Anterior cingulate cortex (tissue), 58 donors: ENCODE data around the gene RPS28.
A peak's percentile ranks its signal among the peaks of the same experiment; 100 is the strongest.

ENCODE experiments used
- DNase-seq, 58 donors: peaks; one replicate each; lab custom pipeline; 2025; lab: John Stamatoyannopoulos, UW

Gene RPS28

GRCh38 chr19:8367327-8368001 is 46.2 kb downstream of the RPS28 start:
- peak in 57 of 58 donors; percentile 8 to 91 (median 71) for DNase-seq

DNA sequence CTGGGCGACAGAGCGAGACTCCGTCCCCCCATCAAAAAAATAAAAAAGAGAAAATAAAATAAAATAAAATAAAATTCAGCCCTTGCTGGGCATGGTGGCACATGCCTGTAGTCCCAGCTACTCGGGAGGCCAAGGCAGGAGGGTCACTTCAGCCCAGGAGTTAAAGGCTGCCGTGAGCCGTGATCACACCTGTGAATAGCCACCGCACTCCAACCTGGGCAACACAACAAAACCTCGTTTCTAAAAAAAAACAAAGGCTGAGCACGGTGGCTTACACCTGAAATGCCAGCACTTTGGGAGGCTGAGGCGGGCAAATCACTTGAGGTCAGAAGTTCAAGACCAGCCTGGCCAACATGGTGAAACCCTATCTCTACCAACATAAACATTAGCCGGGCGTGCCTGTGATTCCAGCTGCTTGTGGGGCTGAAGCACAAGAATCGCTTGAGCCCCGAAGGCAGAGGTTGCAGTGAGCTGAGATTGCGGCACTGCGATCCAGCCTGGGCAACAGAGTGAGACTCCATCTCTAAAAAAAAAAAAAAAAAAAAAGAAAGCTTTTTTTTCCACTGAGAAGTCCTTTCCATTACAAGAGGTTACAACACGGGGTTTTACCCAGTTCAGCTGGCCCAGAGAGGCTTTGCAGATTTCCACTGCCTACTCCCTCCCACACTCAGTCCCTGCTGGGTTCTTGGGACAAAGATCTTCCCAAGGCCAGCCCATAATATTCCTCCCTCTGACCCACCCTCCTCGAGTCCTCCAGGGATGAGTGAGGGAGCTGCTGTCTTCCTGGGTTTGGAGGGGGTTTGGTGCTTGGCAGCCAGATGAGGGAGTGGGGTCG is 49.1 kb downstream of the RPS28 start:
- DNase-seq = peak in 1 of 58 donors; percentile 23

DNA sequence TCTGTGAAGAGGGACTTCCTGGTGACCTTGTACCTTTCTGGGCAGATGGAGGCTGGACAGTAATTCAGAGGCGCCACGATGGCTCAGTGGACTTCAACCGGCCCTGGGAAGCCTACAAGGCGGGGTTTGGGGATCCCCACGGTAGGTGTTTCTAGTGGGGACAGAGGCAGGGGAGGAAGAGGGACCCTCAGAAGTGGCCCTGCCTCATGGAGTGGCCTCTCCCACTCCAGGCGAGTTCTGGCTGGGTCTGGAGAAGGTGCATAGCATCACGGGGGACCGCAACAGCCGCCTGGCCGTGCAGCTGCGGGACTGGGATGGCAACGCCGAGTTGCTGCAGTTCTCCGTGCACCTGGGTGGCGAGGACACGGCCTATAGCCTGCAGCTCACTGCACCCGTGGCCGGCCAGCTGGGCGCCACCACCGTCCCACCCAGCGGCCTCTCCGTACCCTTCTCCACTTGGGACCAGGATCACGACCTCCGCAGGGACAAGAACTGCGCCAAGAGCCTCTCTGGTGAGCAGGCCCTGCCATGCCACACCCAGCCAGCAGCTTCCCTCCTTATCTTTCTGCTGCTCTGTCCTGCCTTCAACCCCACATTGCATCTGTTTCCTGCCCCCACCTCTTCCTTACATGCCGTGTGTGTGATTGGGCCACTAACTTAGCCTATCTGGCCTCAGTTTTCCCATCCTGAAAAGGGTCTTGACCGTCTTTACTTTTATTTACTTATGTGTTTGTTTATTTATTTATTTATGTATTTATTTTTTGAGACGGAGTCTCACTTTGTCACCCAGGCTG is 49.9 kb downstream of the RPS28 start:
- peak in 1 of 58 donors; percentile 18 for DNase-seq
